ENCODE data around the gene TRIP10. TPM values are rescaled to one million over a fixed set of nuclear protein-coding genes. Genes with fewer than 3 reads are reported as not detected.

The TRIP10 gene
- total RNA-seq, 4 donors from 2014 or later = 25.5 to 80.7 (median 40.5) TPM

GRCh38 chr19:6699935-6700334 is 39.5 kb upstream of the TRIP10 start:
- Histone ChIP-seq H3K4me3 (no peak overlapping the region), H3K9me3 (no peaks in the 10 kb centered on the region), H3K27ac (no peak overlapping the region), H3K27me3 (no peaks in the 10 kb centered on the region), H3K4me1 (no peaks in the 10 kb centered on the region), H3K36me3 (no peaks in the 10 kb centered on the region)
- no peak for DNase-seq (ENCODE audit: low spot score in 2 of 2)
- TF ChIP-seq POLR2A (IDR thresholded peaks at IDR 0.05) (no peak), EP300 (IDR thresholded peaks at IDR 0.05) (no peak), POLR2AphosphoS5 (IDR thresholded peaks at IDR 0.05) (no peak)
- TF ChIP-seq, protein P1, sequence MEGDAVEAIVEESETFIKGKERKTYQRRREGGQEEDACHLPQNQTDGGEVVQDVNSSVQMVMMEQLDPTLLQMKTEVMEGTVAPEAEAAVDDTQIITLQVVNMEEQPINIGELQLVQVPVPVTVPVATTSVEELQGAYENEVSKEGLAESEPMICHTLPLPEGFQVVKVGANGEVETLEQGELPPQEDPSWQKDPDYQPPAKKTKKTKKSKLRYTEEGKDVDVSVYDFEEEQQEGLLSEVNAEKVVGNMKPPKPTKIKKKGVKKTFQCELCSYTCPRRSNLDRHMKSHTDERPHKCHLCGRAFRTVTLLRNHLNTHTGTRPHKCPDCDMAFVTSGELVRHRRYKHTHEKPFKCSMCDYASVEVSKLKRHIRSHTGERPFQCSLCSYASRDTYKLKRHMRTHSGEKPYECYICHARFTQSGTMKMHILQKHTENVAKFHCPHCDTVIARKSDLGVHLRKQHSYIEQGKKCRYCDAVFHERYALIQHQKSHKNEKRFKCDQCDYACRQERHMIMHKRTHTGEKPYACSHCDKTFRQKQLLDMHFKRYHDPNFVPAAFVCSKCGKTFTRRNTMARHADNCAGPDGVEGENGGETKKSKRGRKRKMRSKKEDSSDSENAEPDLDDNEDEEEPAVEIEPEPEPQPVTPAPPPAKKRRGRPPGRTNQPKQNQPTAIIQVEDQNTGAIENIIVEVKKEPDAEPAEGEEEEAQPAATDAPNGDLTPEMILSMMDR (IDR thresholded peaks at IDR 0.05) = no peak

GRCh38 chr19:6700586-6701316 is 38.7 kb upstream of the TRIP10 start:
- H3K36me3 ChIP-seq = no peaks in the 10 kb centered on the region
- H3K9me3 ChIP-seq = no peaks in the 10 kb centered on the region
- no peak overlapping the region for H3K4me3 ChIP-seq
- 85% methylated on average over 7 of the region's 8 CpGs for WGBS
- H3K27me3 ChIP-seq = no peaks in the 10 kb centered on the region
- no peaks in the 10 kb centered on the region for H3K4me1 ChIP-seq
- no peak overlapping the region for H3K27ac ChIP-seq
- no peak for DNase-seq (ENCODE audit: low spot score in 2 of 2)
- TF ChIP-seq, protein P1 (IDR thresholded peaks at IDR 0.05) = no peak
- no peak for TF ChIP-seq POLR2A (IDR thresholded peaks at IDR 0.05)
- TF ChIP-seq EP300 (IDR thresholded peaks at IDR 0.05) = no peak
- no peak for TF ChIP-seq POLR2AphosphoS5 (IDR thresholded peaks at IDR 0.05)

DNA sequence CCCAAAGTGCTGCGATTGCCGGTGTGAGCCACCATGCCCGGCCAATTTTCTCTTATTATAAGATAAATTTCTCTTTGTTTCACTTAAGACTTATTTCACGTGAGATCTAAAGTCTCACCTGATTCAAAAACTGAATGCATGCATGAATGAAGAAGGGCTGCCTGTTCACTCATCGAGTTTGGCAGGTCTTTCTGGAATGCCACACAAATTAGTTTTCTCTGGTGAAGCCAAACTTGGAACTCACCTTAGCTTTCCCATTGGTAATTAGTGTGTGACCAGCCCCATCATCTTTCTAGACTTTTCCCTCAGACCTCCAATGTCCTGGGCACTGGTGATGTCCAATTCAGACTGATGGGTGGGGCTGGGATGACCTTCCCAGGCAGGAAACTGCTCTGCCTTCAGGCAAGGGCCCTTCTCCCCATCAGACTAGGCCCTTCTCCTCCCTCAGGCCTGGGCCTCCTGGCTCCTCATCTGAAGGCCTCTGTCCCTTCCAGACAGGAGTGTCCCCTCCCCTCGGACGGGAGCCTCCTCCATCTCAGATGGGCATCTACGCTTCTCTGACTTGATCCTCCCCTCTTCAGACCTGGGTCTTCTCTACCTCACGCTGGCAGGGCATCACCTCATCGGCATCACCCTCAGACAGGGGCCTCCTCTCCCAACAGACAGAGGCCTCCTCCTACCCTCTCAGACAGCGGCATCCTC is 33.4 kb upstream of the TRIP10 start:
- no peaks in the 10 kb centered on the region for H3K9me3 ChIP-seq
- DNase-seq (ENCODE audit: low spot score in 2 of 2) = no peak
- H3K36me3 ChIP-seq = no peaks in the 10 kb centered on the region
- peaks cover 29% of the 10 kb centered on the region for H3K27me3 ChIP-seq
- 72% methylated on average over 11 of the region's 11 CpGs for WGBS
- TF ChIP-seq POLR2AphosphoS5 (IDR thresholded peaks at IDR 0.05) = no peak
- H3K4me3 ChIP-seq = no peak overlapping the region
- H3K4me1 ChIP-seq = peaks cover 4% of the 10 kb centered on the region
- no peak overlapping the region for H3K27ac ChIP-seq

GRCh38 chr19:6706633-6706958 is 32.9 kb upstream of the TRIP10 start:
- H3K9me3 ChIP-seq = no peaks in the 10 kb centered on the region
- no peak for DNase-seq (ENCODE audit: low spot score in 2 of 2)
- WGBS = 82% methylated on average over 3 of the region's 3 CpGs
- peaks cover 4% of the 10 kb centered on the region for H3K4me1 ChIP-seq
- TF ChIP-seq POLR2A (IDR thresholded peaks at IDR 0.05) (no peak), POLR2AphosphoS5 (IDR thresholded peaks at IDR 0.05) (no peak), EP300 (IDR thresholded peaks at IDR 0.05) (no peak)
- TF ChIP-seq, protein P1 (IDR thresholded peaks at IDR 0.05) = no peak
- H3K4me3 ChIP-seq = no peak overlapping the region
- peaks cover 30% of the 10 kb centered on the region for H3K27me3 ChIP-seq
- H3K27ac ChIP-seq = no peak overlapping the region
- H3K36me3 ChIP-seq = no peaks in the 10 kb centered on the region

DNA sequence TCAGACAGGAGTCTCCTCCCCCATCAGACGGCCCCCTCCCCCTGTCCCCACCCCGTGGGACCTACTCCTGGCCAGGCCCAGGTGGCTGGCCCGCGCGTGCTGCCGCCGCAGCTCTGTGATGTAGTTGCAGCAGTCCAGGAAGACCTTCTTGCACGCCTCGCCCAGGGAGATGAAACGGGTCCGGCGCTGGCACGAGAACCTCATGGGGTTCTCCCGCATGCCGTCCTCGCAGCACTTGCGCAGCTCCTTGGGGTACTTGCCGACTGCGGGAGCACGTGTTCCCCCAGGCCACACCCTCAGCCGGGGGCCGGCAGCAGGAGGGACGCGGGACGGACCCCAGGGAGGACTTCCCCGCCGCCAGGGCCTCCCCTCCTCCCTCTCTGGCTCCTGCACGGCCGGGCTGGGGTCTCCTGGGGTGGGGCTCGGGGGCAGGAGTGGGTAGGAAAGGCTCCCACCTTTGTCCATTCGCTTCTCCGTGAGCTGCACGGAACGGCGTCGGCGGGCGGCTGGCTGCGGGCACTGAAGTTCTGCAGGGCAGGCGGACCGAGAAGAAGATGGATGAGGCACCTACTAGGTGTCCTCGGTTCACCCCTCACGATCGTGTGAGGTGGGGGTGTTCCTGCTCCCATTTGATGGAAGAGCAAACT is 32.3 kb upstream of the TRIP10 start:
- Histone ChIP-seq H3K27ac (no peak overlapping the region), H3K4me3 (no peak overlapping the region), H3K9me3 (no peaks in the 10 kb centered on the region), H3K4me1 (peaks cover 4% of the 10 kb centered on the region), H3K36me3 (no peaks in the 10 kb centered on the region), H3K27me3 (peaks cover 30% of the 10 kb centered on the region)
- DNase-seq (ENCODE audit: low spot score in 2 of 2) = no peak
- WGBS = 85% methylated on average over 26 of the region's 44 CpGs
- TF ChIP-seq, protein P1 (IDR thresholded peaks at IDR 0.05) = no peak
